Fibroblast of villous mesenchyme (primary cell): ENCODE measurements around the gene UMODL1. TPM values are rescaled to one million over a fixed set of nuclear protein-coding genes. Genes with fewer than 3 reads are reported as not detected.

Source experiments
- DNase-seq: peaks from one replicate; pipeline ENCODE4 v3.0.0-alpha.2; 2010; ENCODE audit warnings: low read depth
- H3K4me3 ChIP-seq: 2 replicates; pipeline ENCODE4 v1.5.1; 2011; ENCODE audit warnings: low read depth, mild to moderate bottlenecking, low read length
- total RNA-seq: library from RNA; depleted of rRNA; stranded (reverse); fragments of >200 nt; gene quantifications from 2 replicates; pipeline ENCODE4 v1.2.3, GENCODE V29; 2012
- TF ChIP-seq, protein P1 (sequence below): IDR thresholded peaks from 2 replicates; pipeline ENCODE4 v1.5.1; 2012; ENCODE audit warnings: low read depth, mild to moderate bottlenecking, low read length; ENCODE audit not compliant: insufficient read depth

UMODL1 gene
- total RNA-seq, 1 donor, result not detected

DNA sequence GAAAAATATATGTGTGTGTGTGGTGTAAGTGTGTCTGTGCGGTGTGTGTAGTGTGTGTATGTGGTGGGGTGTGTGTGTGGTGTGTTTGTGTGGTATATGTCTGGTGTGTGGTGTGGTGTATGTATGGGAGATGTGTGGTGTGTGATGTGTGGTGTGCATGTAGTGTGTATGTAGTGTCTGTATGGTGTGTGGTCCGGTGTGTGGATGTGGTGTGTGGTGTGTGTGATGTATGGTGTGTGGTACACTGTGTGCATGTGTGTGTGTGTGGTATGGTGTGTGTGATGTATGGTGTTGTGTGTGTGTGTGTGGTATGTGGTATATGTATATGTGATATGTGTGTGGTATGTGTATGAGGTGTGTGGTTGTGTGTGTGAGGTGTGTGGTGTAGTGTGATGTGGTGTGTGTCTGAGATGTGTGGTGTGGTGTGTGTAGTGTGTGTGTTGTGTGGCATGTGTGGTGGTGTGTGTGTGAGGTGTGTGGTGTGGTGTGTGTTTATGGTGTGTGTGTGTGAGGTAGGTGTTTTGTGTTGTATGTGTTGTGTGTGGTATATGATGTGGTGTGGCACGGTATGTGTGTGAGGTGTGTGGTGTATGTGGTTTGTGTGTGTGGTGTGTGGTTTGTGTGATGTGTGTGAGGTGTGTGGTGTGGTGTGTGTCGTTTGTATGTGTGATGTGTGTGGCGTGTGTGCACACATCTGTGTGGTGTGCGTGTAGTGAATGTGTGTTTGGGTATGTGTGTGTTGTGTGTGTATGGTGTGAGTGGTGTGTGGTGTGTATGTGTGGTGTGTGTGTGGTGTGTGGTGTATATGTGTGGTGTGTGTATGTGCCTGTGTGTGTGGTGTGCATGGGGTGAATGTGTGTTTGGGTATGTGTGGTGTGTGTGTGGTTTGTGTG lies 112.5 kb downstream of the UMODL1 start:
- DNase-seq, result no peak
- no peak overlapping the region for H3K4me3 ChIP-seq
- TF ChIP-seq, protein P1, sequence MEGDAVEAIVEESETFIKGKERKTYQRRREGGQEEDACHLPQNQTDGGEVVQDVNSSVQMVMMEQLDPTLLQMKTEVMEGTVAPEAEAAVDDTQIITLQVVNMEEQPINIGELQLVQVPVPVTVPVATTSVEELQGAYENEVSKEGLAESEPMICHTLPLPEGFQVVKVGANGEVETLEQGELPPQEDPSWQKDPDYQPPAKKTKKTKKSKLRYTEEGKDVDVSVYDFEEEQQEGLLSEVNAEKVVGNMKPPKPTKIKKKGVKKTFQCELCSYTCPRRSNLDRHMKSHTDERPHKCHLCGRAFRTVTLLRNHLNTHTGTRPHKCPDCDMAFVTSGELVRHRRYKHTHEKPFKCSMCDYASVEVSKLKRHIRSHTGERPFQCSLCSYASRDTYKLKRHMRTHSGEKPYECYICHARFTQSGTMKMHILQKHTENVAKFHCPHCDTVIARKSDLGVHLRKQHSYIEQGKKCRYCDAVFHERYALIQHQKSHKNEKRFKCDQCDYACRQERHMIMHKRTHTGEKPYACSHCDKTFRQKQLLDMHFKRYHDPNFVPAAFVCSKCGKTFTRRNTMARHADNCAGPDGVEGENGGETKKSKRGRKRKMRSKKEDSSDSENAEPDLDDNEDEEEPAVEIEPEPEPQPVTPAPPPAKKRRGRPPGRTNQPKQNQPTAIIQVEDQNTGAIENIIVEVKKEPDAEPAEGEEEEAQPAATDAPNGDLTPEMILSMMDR, result no peak

DNA sequence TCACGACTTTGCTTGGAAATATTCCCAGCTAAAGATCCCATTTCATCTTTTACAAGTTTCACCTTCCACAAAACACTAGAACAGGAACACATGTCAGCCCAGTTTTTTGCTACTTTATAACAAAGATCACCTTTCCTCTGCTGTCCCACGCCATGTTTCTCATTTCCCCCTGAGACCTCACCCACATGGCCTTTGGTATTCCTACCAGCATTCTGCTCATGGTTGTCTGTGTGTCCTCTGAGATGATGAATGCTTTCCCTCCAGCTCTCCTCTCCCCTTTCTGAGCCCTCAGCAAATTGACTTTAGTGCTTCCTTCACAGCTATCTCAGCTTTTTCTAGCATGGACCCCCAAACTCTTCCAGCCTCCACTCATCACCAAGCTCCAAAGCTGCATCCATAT lies 115.5 kb downstream of the UMODL1 start:
- TF ChIP-seq, protein P1, result no peak
- H3K4me3 ChIP-seq, result no peak overlapping the region
- DNase-seq, result no peak

DNA sequence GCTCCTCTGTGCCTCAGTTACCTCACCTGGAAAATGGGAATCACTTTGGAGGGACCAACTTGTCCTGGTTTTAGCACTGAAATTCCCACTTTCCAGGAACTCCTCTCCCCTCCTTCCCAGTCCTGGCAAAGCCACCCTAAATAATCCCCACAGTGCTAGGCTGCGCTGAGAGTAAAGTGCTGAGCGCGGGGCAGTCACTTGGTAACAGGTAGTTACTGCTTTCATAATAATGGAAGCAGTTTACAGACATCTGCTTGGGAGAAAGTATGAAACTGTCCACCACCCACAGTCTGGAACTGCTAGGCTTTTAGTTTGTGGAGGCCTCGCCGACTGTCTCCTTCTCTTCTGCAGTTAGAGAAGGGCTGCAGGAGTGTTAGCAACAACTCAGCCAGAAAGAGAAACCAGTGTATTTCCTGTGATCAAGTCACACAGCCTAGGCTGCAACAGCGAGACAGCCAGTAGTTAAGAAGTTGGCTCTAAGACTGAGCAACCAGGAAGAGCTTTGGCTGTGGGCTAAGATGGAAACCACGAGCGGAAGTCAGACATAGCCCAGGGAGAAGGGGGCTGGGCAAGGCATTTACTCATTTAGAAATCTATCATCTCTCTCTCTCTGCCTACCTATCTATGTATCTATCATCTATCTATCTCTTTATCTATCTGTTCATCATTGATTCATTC lies 117.0 kb downstream of the UMODL1 start:
- DNase-seq, result no peak
- H3K4me3 ChIP-seq, result no peak overlapping the region
- TF ChIP-seq, protein P1, result no peak

DNA sequence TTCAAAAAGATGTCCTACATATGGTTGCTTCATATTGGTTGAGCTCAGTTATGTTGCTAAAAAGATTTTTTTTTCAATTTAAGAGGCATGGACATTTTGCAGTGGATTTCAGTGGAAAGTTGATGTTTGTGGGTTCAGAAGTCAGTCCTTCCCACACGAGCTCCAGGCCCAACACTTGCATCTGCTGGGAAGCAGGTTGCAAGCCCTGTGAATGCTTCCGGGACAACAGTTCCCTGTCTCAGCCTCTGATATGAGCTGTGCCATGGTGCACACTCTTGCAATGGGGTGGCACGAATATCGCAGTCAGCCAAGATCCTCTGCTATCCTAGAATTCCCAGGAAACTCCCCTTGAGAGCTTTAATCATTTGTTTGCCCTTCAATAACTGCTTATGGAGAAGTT lies 117.5 kb downstream of the UMODL1 start:
- no peak overlapping the region for H3K4me3 ChIP-seq
- TF ChIP-seq, protein P1, result no peak
- DNase-seq, result no peak

DNA sequence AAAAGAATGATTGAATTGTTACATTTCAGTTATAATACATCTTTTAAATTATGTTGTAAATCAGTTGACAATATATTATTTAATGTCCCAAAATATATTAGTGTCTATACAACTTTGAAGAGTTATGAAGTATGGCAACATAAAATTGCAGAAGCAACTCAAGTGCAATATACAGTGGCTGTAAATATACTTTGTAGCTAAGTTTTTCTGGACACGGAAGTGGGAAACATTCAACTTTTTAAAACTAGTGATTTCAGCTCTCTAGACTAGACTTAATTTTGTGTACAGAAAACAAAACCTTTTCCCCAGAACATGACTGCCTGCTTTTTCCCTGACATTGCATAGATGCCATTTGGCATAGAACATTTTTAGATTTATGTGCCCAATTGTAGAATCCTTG lies 118.3 kb downstream of the UMODL1 start:
- TF ChIP-seq, protein P1, result no peak
- DNase-seq, result no peak
- no peak overlapping the region for H3K4me3 ChIP-seq

DNA sequence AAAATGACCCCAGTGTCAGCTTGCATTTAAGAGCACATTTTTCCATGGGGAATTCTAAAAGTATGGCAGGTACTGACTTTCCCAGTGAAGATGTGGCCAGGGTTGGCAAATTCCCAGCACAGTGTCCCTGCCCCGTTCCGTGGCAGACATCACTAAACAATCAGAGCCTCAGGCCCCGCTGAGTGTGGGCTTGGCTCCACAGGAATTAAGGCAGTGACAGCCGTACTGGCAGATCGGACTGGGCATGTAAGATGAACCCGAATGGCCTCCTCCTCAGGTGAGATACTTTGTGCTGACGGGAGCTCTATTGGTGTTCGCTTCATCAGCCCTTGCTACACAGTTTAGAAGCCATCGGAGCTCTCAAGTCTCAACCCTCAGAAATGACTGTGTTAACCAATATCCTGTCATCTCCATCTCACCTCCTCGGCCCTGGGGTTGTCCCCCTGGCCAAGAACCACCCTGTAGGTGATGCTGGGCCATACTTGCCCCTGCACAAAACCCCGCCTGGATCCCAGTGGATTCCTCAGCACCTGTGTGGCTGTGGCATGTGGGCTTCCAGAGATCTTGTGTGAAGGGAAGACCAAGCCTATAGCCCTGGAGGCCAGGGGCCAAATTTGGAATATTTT lies 118.9 kb downstream of the UMODL1 start:
- H3K4me3 ChIP-seq, result no peak overlapping the region
- DNase-seq, result no peak
- TF ChIP-seq, protein P1, result no peak
